Adrenal gland (tissue), 5 donors: Measurements from ENCODE around the gene SFRP5.

ENCODE experiments used
- CTCF ChIP-seq, 6 experiments: fragments of 450-650 bp in 4 of 6; fragments of 200-600 bp in 2 of 6; sonication (generic) in 1 of 6; IDR thresholded peaks; 1 replicate in 5 of 6; 2 replicates in 1 of 6; pipeline versions ENCODE4 v1.5.1 to v1.8.0; 2016 to 2021; ENCODE audit warnings: antibody characterized with exemption in 6 of 6, mild to moderate bottlenecking in 2 of 6, moderate library complexity in 1 of 6
- POLR2A ChIP-seq, 2 donors: fragments of 450-650 bp; IDR thresholded peaks; one replicate each; pipeline ENCODE4 v1.6.1; 2017; ENCODE audit warnings: antibody characterized with exemption in 2 of 2, mild to moderate bottlenecking in 2 of 2, moderate library complexity in 1 of 2
- donor health status: DM: no; HTN: no; CAD: no.

DNA sequence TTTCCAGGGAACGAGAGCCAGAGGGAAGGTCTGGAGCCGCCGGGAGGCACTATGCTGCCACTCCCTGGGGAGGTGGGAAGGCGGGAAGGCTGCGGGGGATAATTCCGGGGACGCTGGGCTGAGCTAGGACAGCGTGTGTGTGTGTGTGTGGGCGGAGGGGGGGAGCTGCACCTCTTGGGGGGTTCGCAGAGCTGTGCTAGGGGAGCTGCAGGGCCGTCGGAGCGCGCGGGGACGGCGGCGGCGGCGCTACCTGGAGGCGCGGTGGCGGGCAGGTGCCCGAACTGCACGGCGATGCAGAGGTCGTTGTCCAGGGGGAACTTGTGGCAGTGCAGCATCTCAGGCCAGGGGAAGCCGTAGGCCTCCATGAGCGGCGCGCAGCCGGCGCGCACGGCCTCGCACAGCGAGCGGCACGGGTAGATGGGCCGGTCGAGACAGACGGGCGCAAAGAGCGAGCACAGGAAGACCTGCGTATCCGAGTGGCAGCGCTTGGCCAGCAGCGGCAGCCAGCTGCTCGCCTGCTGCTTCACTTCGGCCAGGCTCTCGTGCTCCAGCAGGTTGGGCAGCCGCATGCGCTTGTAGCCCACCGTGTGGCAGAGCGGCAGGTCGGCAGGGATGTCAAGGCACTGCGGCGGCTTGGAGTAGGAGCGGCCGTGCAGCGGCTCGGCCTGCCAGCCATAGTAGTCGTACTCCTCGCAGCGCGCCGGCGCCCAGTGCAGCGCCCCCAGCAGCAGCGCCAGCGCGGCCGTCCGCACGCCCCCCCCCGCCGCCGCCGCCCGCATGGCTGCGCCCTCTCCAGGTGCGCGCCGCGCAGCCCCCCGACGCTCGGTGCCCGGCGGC lies 526 bp downstream of the SFRP5 start:
- TF ChIP-seq CTCF (IDR thresholded peaks at IDR 0.05), result no peak
- no peak for TF ChIP-seq POLR2A (IDR thresholded peaks at IDR 0.05)
